Gastroesophageal sphincter (tissue), 3 donors: ENCODE measurements around the gene ADD1.

Source experiments
- EP300 ChIP-seq: sonication (generic); formaldehyde crosslinking; IDR thresholded peaks from one replicate; pipeline ENCODE4 v1.6.1; 2017; ENCODE audit warnings: antibody characterized with exemption, mild to moderate bottlenecking
- POLR2A ChIP-seq, 2 donors: fragments of 450-650 bp; IDR thresholded peaks; one replicate each; pipeline ENCODE4 v1.6.1; 2017; ENCODE audit warnings: antibody characterized with exemption in 2 of 2, mild to moderate bottlenecking in 2 of 2, moderate library complexity in 1 of 2
- POLR2AphosphoS5 ChIP-seq: sonication (generic); formaldehyde crosslinking; IDR thresholded peaks from one replicate; pipeline ENCODE4 v1.6.1; 2017; ENCODE audit warnings: antibody characterized with exemption
- TF ChIP-seq, protein P1 (sequence below), 4 experiments: fragments of 200-600 bp in 2 of 4; fragments of 450-650 bp in 2 of 4; sonication (generic) in 1 of 4; IDR thresholded peaks; one replicate each; pipeline ENCODE4 v1.5.1; 2017 to 2019; ENCODE audit warnings: antibody characterized with exemption in 4 of 4, mild to moderate bottlenecking in 2 of 4, moderate library complexity in 2 of 4

GRCh38 chr4:2930135-2930757 lies 86.6 kb downstream of the ADD1 start:
- TF ChIP-seq, protein P1, sequence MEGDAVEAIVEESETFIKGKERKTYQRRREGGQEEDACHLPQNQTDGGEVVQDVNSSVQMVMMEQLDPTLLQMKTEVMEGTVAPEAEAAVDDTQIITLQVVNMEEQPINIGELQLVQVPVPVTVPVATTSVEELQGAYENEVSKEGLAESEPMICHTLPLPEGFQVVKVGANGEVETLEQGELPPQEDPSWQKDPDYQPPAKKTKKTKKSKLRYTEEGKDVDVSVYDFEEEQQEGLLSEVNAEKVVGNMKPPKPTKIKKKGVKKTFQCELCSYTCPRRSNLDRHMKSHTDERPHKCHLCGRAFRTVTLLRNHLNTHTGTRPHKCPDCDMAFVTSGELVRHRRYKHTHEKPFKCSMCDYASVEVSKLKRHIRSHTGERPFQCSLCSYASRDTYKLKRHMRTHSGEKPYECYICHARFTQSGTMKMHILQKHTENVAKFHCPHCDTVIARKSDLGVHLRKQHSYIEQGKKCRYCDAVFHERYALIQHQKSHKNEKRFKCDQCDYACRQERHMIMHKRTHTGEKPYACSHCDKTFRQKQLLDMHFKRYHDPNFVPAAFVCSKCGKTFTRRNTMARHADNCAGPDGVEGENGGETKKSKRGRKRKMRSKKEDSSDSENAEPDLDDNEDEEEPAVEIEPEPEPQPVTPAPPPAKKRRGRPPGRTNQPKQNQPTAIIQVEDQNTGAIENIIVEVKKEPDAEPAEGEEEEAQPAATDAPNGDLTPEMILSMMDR (IDR thresholded peaks at IDR 0.05): no peak
- TF ChIP-seq POLR2A (IDR thresholded peaks at IDR 0.05): no peak
- TF ChIP-seq POLR2AphosphoS5: no peak
- no peak for TF ChIP-seq EP300
